ENCODE measurements around the gene RFPL4AL1. TPM values are rescaled to one million over a fixed set of nuclear protein-coding genes. Genes with fewer than 3 reads are reported as not detected.

The RFPL4AL1 gene
- total and polyA plus RNA-seq, 7 experiments from 2014 or later: not detected

DNA sequence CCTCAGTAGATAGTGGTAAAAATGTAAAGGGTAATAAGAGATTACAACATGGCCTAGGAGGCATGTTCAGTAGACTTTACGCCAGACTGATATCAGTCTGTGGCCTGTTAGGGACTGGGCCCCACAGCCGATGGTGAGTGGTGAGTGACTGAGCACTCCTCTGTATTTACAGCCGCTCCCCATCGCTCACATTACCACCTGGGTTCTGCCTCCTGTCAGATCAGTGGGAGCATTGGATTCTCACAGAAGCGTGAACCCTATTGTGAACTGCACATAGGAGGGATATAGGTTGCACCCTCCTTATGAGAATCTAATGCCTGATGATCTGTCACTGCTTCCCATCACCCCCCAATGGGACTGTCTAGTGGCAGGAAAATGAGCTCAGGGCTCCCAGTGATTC, 45.0 kb downstream of the RFPL4AL1 start:
- no peak for ATAC-seq

DNA sequence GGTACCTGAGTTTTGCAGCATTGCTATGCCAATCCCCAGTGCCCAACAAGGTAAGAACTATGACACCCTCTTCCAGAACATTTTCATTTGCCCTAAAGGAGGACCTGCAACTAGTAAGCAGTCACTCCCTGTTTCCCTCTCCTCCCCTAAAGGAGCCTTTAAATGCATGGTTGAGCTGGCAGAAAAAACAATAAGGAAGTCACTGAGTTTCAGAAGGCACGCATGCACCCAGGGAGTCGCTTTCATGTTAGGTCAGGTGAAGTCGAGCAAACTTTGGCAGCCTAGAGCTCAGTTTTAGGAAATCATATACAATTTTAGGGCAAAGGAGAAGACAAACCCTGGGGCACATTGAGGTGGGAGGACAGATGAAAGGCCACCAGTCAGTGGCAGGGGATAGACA, 51.1 kb downstream of the RFPL4AL1 start:
- Histone ChIP-seq H3K4me3 (ENCODE audit: low read length) (no peak overlapping the region), H3K27ac (ENCODE audit: low read depth, low read length) (no peak overlapping the region), H3K4me1 (ENCODE audit: control insufficient read depth in 2 of 2, insufficient read depth in 2 of 2, low read length in 2 of 2) (no peaks in the 10 kb centered on the region), H3K9me3 (ENCODE audit: control insufficient read depth in 2 of 3, low read length in 3 of 3) (no peaks in the 10 kb centered on the region), H3K36me3 (ENCODE audit: control insufficient read depth in 2 of 3, insufficient read depth in 3 of 3, low read length in 3 of 3) (no peaks in the 10 kb centered on the region), H3K27me3 (ENCODE audit: control insufficient read depth in 2 of 2, insufficient read depth in 2 of 2, low read length in 2 of 2) (no peaks in the 10 kb centered on the region)
- no peak for ATAC-seq
- Mint-ChIP-seq H3K36me3 (peaks cover 0 to 3% (median 0%) of the 10 kb centered on the region in 5 donors), H3K27me3 (peaks cover 0 to 17% (median 11%) of the 10 kb centered on the region in 5 donors), H3K4me3 (no peak overlapping the region), H3K27ac (no peak overlapping the region), H3K4me1 (no peaks in the 10 kb centered on the region), H3K9me3 (peaks cover 0 to 21% (median 6%) of the 10 kb centered on the region in 11 donors)
- no peak for DNase-seq
- intact Hi-C loops (cut with micrococcal nuclease): no loop called here
- CTCF ChIA-PET: no interaction called here
- POLR2A ChIA-PET: no interaction called here

More for the DNA sequence above, 45.0 kb downstream of the RFPL4AL1 start:
- Mint-ChIP-seq H3K27me3 (peaks cover 0 to 43% (median 26%) of the 10 kb centered on the region in 5 donors), H3K27ac (no peak overlapping the region), H3K4me3 (no peak overlapping the region), H3K4me1 (peaks cover 0 to 5% (median 0%) of the 10 kb centered on the region in 7 donors), H3K9me3 (peaks cover 0 to 25% (median 6%) of the 10 kb centered on the region in 11 donors), H3K36me3 (no peaks in the 10 kb centered on the region)
- no peak overlapping the region for H3K27ac ChIP-seq (ENCODE audit: low read depth, low read length)
- ChIA-PET CTCF (no interaction called here), POLR2A (no interaction called here)
- H3K4me3 ChIP-seq (ENCODE audit: low read length): no peak overlapping the region
- intact Hi-C loops (cut with micrococcal nuclease): no loop called here
- no peaks in the 10 kb centered on the region for H3K9me3 ChIP-seq (ENCODE audit: control insufficient read depth in 2 of 3, low read length in 3 of 3)
- H3K27me3 ChIP-seq (ENCODE audit: control insufficient read depth in 2 of 2, insufficient read depth in 2 of 2, low read length in 2 of 2): no peaks in the 10 kb centered on the region
- no peaks in the 10 kb centered on the region for H3K36me3 ChIP-seq (ENCODE audit: control insufficient read depth in 2 of 3, insufficient read depth in 3 of 3, low read length in 3 of 3)
- no peaks in the 10 kb centered on the region for H3K4me1 ChIP-seq (ENCODE audit: control insufficient read depth in 2 of 2, insufficient read depth in 2 of 2, low read length in 2 of 2)
- no peak for DNase-seq

Other genes with a start within 250 kb of the RFPL4AL1 start
- not detected for gene SBK2, start 232.0 kb upstream of the RFPL4AL1 start, total RNA-seq
- gene SBK2, start 232.0 kb upstream of the RFPL4AL1 start, polyA plus RNA-seq: not detected
- not detected for gene SBK3, start 223.6 kb upstream of the RFPL4AL1 start, total RNA-seq
- not detected for gene SBK3, start 223.6 kb upstream of the RFPL4AL1 start, polyA plus RNA-seq
- gene ZNF579, start 188.3 kb upstream of the RFPL4AL1 start, total RNA-seq: 10 to 100 TPM in 1 of 5 experiments, 1 to 10 TPM in 4; 6.1 to 11.0 (median 7.8) TPM
- 1 to 10 TPM in 1 of 2 donors, under 1 TPM in 1; 0.50 to 2.2 TPM for gene ZNF579, start 188.3 kb upstream of the RFPL4AL1 start, polyA plus RNA-seq
- 10 to 100 TPM in 4 of 5 experiments, 1 to 10 TPM in 1; 9.4 to 32.0 (median 16.1) TPM for gene FIZ1, start 169.6 kb upstream of the RFPL4AL1 start, total RNA-seq
- gene FIZ1, start 169.6 kb upstream of the RFPL4AL1 start, polyA plus RNA-seq: 1 to 10 TPM; 3.3 to 6.5 TPM
- gene ZNF524, start 168.8 kb upstream of the RFPL4AL1 start, total RNA-seq: 10 to 100 TPM; 13.3 to 32.1 (median 24.7) TPM
- gene ZNF524, start 168.8 kb upstream of the RFPL4AL1 start, polyA plus RNA-seq: 10 to 100 TPM; 41.2 to 50.5 TPM
- gene ZNF865, start 163.5 kb upstream of the RFPL4AL1 start, total RNA-seq: 10 to 100 TPM; 13.8 to 22.7 (median 15.3) TPM
- under 1 TPM; 0.06 to 0.24 TPM for gene ZNF865, start 163.5 kb upstream of the RFPL4AL1 start, polyA plus RNA-seq
- gene ZNF784, start 144.6 kb upstream of the RFPL4AL1 start, total RNA-seq: 10 to 100 TPM in 2 of 5 experiments, 1 to 10 TPM in 3; 5.1 to 17.1 (median 9.0) TPM
- 1 to 10 TPM in 1 of 2 donors, under 1 TPM in 1; 0.65 to 2.0 TPM for gene ZNF784, start 144.6 kb upstream of the RFPL4AL1 start, polyA plus RNA-seq
- 100 to 1,000 TPM in 2 of 5 experiments, 10 to 100 TPM in 3; 45.2 to 109 (median 65.3) TPM for gene ZNF580, start 128.1 kb upstream of the RFPL4AL1 start, total RNA-seq
- 10 to 100 TPM; 14.6 to 20.4 TPM for gene ZNF580, start 128.1 kb upstream of the RFPL4AL1 start, polyA plus RNA-seq
- gene ZNF581, start 125.5 kb upstream of the RFPL4AL1 start, total RNA-seq: 10 to 100 TPM; 27.0 to 35.8 (median 32.1) TPM
- 10 to 100 TPM; 36.7 to 39.5 TPM for gene ZNF581, start 125.5 kb upstream of the RFPL4AL1 start, polyA plus RNA-seq
- gene CCDC106, start 120.9 kb upstream of the RFPL4AL1 start, total RNA-seq: 1 to 10 TPM; 3.4 to 9.6 (median 4.0) TPM
- gene CCDC106, start 120.9 kb upstream of the RFPL4AL1 start, polyA plus RNA-seq: 1 to 10 TPM; 2.1 to 2.7 TPM
- gene U2AF2, start 114.1 kb upstream of the RFPL4AL1 start, total RNA-seq: 100 to 1,000 TPM; 253 to 284 (median 266) TPM
- 1 to 10 TPM; 5.7 to 9.8 TPM for gene U2AF2, start 114.1 kb upstream of the RFPL4AL1 start, polyA plus RNA-seq
- 10 to 100 TPM; 45.2 to 67.1 (median 52.2) TPM for gene EPN1, start 93.9 kb upstream of the RFPL4AL1 start, total RNA-seq
- 10 to 100 TPM in 1 of 2 donors, 1 to 10 TPM in 1; 9.2 to 20.4 TPM for gene EPN1, start 93.9 kb upstream of the RFPL4AL1 start, polyA plus RNA-seq
- not detected for gene NLRP9, start 30.7 kb upstream of the RFPL4AL1 start, total RNA-seq
- gene NLRP9, start 30.7 kb upstream of the RFPL4AL1 start, polyA plus RNA-seq: not detected
- gene RFPL4A, start 10.0 kb upstream of the RFPL4AL1 start, total RNA-seq: not detected
- not detected for gene RFPL4A, start 10.0 kb upstream of the RFPL4AL1 start, polyA plus RNA-seq
- gene NLRP11, start 62.9 kb downstream of the RFPL4AL1 start, total RNA-seq: not detected
- not detected for gene NLRP11, start 62.9 kb downstream of the RFPL4AL1 start, polyA plus RNA-seq
- not detected for gene NLRP4, start 67.4 kb downstream of the RFPL4AL1 start, total RNA-seq
- gene NLRP4, start 67.4 kb downstream of the RFPL4AL1 start, polyA plus RNA-seq: not detected
- gene NLRP13, start 163.2 kb downstream of the RFPL4AL1 start, total RNA-seq: not detected
- not detected for gene NLRP13, start 163.2 kb downstream of the RFPL4AL1 start, polyA plus RNA-seq
- not detected for gene NLRP8, start 178.7 kb downstream of the RFPL4AL1 start, total RNA-seq
- gene NLRP8, start 178.7 kb downstream of the RFPL4AL1 start, polyA plus RNA-seq: not detected
- not detected for gene NLRP5, start 217.7 kb downstream of the RFPL4AL1 start, total RNA-seq
- gene NLRP5, start 217.7 kb downstream of the RFPL4AL1 start, polyA plus RNA-seq: not detected

Measured in naive thymus-derived CD4-positive, alpha-beta T cell (primary cell).